Stimulated activated CD4-positive, alpha-beta T cell treated with anti-CD3 and anti-CD28 coated beads, Interleukin-1b, Interleukin-23, amount 100 ng/mL, for 4 hours (primary cell): ENCODE results near the gene CLPX.
A peak's percentile ranks its signal among the peaks of the same experiment; 100 is the strongest.
"Not testable (repeated sequence)": the region's sequence is repeated elsewhere in the genome, so short reads cannot be mapped to it uniquely, and the experiment has no call there.

Experiments used
- DNase-seq, 2 donors: peaks; one replicate each; pipeline ENCODE4 v3.0.0-alpha.2; 2020; ENCODE audit warnings: low read depth in 2 of 2

The CLPX gene

DNA sequence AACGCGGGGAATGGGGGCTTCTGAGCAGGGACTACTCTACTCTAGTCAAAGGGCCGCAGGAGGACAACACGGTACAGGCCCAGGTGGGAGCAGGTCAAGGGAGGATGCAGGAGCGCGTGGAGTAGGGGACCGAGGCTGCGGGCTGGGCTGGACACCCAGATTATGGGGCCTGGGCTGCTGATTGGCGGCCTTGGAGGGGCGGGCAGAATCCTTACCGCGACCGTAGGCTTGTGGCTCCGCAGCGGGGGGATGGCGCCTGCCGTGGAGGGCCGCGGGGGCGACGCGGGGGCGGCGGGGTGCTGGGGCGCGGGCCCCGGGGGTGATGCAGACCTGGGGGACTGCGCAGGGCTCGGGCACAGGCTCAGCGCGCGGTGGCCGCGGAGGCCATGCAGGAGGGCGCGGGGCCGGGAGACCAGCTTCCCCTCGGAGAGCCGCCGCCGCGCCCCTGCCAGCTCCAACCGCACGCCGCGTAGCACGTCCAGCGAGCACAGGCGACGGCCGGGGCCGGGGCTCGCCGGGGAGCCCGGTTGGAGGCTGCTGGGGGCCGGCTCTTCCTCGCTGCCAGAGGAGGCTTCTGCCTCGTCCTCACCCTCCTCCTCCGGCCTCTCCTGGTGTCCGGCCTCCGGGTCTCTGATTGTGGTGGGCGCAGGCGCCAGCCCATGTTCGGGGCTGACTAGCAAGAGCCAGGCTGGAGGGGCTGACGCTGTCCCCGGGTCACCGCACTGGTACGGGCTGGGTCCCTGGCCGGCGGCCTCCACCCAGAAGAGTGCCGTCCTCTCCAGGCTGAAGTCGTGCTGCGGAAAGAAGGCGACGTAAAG, 83.0 kb downstream of the CLPX start:
- no peak for DNase-seq

DNA sequence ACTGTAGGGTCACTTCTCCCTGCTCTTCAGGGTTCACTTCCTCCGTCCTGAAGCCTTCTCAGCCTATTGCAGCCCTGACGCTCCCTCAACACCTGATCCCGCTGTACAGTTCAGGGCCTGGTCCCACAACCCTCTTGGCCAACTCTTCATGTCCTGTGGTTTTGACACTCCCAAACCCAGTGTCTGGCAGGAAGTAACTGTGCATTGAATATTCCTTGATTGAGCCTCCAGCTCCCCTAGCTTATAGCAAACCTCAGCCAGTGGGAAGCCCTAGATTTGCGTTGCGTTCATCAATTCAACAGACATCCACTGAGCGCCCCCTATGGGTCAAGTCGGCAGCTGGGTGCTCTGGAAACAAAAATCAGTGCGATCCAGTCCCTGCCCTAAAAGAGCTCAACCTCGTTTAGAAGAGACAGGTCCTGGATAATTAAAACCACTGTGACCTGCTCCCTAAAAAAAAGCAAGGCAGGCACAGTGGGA, 83.7 kb downstream of the CLPX start:
- peak; percentile 28 to 40 for DNase-seq

DNA sequence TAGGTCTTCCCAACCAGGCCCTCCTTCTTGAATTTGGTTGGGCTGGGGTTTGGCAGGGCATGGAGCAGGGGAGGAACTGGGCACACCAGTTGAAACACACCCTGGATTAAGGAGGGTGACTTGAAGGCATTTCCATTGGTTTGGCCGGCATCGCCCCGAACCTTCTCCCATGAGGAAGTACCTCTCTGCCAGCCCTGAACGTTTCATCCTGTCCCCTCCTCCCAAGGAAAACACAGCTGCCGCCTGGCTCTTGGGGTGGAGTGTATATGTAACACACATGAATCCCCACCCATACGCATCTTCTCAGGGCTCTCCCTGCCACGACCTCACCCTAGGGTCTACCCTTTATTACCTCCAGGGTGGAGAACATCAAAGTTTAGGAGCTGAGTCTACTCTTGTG, 84.7 kb downstream of the CLPX start:
- no peak for DNase-seq

DNA sequence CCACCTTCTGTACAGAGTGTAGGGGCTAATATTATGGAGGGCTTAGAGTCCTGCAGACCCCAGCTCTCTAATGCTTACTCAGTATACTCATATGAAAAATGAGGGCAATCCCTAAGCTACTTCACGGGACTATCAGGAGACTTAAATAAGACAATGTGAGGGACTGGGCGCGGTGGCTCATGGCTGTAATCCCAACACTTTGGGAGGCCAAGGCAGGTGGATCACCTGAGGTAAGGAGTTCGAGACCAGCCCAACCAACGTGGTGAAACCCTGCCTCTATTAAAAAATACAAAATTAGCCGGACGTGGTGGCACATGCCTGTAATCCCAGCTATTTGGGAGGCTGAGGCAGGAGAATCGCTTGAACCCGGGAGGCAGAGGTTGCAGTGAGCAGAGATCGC, 85.3 kb downstream of the CLPX start:
- DNase-seq: not testable (repeated sequence)

DNA sequence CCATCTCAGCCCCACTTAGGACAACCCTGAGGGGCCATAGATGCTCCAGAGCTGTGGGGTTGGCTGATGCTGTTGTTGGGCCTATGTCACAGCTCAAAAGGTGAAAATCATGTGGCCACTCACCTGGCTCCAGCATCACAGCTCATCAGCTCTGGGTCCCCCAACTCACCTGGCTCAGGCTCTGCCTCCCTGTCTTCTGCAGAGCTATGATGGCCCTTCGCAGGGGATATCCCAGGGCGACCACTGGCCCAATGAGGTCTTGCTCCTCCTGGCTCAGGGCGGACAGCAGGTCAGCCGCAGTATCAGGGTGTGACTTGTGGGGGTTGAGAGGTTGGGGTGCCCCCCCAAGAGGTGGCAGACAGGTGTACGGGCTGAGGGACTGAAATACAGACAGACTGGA, 85.8 kb downstream of the CLPX start:
- no peak for DNase-seq
